HG03103 (cell line): ENCODE measurements around the gene NLRC5.
"Not testable (repeated sequence)": the region's sequence is repeated elsewhere in the genome, so short reads cannot be mapped to it uniquely, and the experiment has no call there.

Experiments used
- ATAC-seq: cut with Tn5 transposase; IDR thresholded peaks from one replicate; pipeline ENCODE4 v1.9.1; 2021; ENCODE audit warnings: low read depth; ENCODE audit not compliant: unreplicated experiment

Gene NLRC5

GRCh38 chr16:57041182-57042156, 52.1 kb downstream of the NLRC5 start:
- no peak for ATAC-seq

GRCh38 chr16:57042157-57043111, 53.1 kb downstream of the NLRC5 start:
- peak; percentile 65 for ATAC-seq

- no peak for ATAC-seq
Observed at GRCh38 chr16:57043248-57043647, 53.9 kb downstream of the NLRC5 start.

GRCh38 chr16:57044931-57045693, 55.8 kb downstream of the NLRC5 start:
- ATAC-seq = no peak

- no peak for ATAC-seq
Observed at GRCh38 chr16:57045694-57046381, 56.5 kb downstream of the NLRC5 start.

GRCh38 chr16:57048095-57048494, 58.7 kb downstream of the NLRC5 start:
- no peak for ATAC-seq

GRCh38 chr16:57049678-57050077, 60.3 kb downstream of the NLRC5 start:
- ATAC-seq = no peak

GRCh38 chr16:57051696-57052228, 62.4 kb downstream of the NLRC5 start:
- no peak for ATAC-seq

GRCh38 chr16:57053206-57053605, 63.8 kb downstream of the NLRC5 start:
- ATAC-seq = no peak

- ATAC-seq = no peak
Observed at GRCh38 chr16:57054338-57054737, 65.0 kb downstream of the NLRC5 start.

GRCh38 chr16:57054771-57055170, 65.4 kb downstream of the NLRC5 start:
- no peak for ATAC-seq

GRCh38 chr16:57055671-57056070, 66.3 kb downstream of the NLRC5 start:
- ATAC-seq = no peak

- ATAC-seq = no peak
Observed at GRCh38 chr16:57058291-57058861, 69.0 kb downstream of the NLRC5 start.

GRCh38 chr16:57060323-57061083, 71.1 kb downstream of the NLRC5 start:
- ATAC-seq = no peak

GRCh38 chr16:57061084-57061905, 71.9 kb downstream of the NLRC5 start:
- ATAC-seq = no peak

- ATAC-seq = no peak
Observed at GRCh38 chr16:57062329-57062728, 73.0 kb downstream of the NLRC5 start.

GRCh38 chr16:57063189-57063588, 73.8 kb downstream of the NLRC5 start:
- not testable (repeated sequence) for ATAC-seq

GRCh38 chr16:57064995-57065394, 75.6 kb downstream of the NLRC5 start:
- no peak for ATAC-seq
